Endothelial cell (in vitro differentiated cells): Measurements from ENCODE around the gene DDX28. TPM values are rescaled to one million over a fixed set of nuclear protein-coding genes. Genes with fewer than 3 reads are reported as not detected.
"Not testable (repeated sequence)": the region's sequence is repeated elsewhere in the genome, so short reads cannot be mapped to it uniquely, and the experiment has no call there.

Experiments
- DNase-seq: peaks from one replicate; pipeline ENCODE4 v3.0.0; 2021; ENCODE audit warnings: low spot score
- H3K27ac Mint-ChIP-seq: one replicate; pipeline ENCODE4 v1.8.0; 2021; ENCODE audit warnings: mixed read lengths, inconsistent platforms; ENCODE audit not compliant: unreplicated experiment
- H3K27me3 Mint-ChIP-seq: one replicate; pipeline ENCODE4 v1.8.0; 2021; ENCODE audit warnings: mild to moderate bottlenecking, moderate library complexity, mixed read lengths, inconsistent platforms; ENCODE audit not compliant: unreplicated experiment
- H3K36me3 Mint-ChIP-seq: one replicate; pipeline ENCODE4 v1.8.0; 2021; ENCODE audit warnings: mild to moderate bottlenecking, low read depth, mixed read lengths, inconsistent platforms; ENCODE audit not compliant: unreplicated experiment
- H3K4me1 Mint-ChIP-seq: one replicate; pipeline ENCODE4 v1.8.0; 2021; ENCODE audit warnings: mild to moderate bottlenecking, mixed read lengths, inconsistent platforms; ENCODE audit not compliant: unreplicated experiment
- H3K4me3 Mint-ChIP-seq: one replicate; pipeline ENCODE4 v1.8.0; 2021; ENCODE audit warnings: mild to moderate bottlenecking, mixed read lengths, inconsistent platforms; ENCODE audit not compliant: unreplicated experiment
- H3K9me3 Mint-ChIP-seq: one replicate; pipeline ENCODE4 v1.8.0; 2021; ENCODE audit warnings: mixed read lengths, inconsistent platforms; ENCODE audit not compliant: unreplicated experiment
- total RNA-seq: library from RNA; stranded (reverse); fragmentation: NEBNext Ultra II Directional; extraction: Animal tissue kit (Norgen Biotek cat#: 25700); gene quantifications from one replicate; pipeline ENCODE4 v1.2.1, GENCODE V29; 2021; ENCODE audit not compliant: unreplicated experiment
- TF ChIP-seq, protein P1 (sequence below): fragments of 200-600 bp; sonication (generic); IDR thresholded peaks from one replicate; pipeline ENCODE4 v1.5.0; 2021; ENCODE audit warnings: antibody characterized with exemption; ENCODE audit not compliant: unreplicated experiment

Gene DDX28
- total RNA-seq, 1 donor from 2014 or later = 10.3 TPM

DNA sequence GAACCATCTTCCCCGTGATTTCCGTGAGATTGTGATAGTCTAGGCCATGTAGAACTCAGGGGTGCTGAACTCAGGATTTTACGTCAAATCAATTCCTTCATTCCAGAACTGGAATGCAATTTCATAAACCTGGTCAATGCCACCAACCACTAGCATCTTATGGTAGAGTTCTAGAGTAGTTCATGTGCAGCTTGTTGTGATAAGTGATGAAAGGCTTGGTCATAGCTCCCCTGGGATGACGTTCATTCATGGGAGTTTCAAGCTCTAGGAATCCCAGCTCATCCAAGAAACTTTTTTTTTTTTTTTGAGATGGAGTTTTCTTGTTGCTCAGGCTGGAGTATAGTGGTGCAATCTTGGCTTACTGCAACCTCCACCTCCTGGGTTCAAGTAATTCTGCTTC is 20.0 kb downstream of the DDX28 start:
- no peaks in the 10 kb centered on the region for H3K9me3 Mint-ChIP-seq
- peaks cover 5% of the 10 kb centered on the region for H3K27me3 Mint-ChIP-seq
- no peak for DNase-seq
- no peaks in the 10 kb centered on the region for H3K36me3 Mint-ChIP-seq
- peaks cover 29% of the 10 kb centered on the region for H3K4me1 Mint-ChIP-seq
- no peak overlapping the region for H3K4me3 Mint-ChIP-seq
- no peak overlapping the region for H3K27ac Mint-ChIP-seq
- TF ChIP-seq, protein P1, sequence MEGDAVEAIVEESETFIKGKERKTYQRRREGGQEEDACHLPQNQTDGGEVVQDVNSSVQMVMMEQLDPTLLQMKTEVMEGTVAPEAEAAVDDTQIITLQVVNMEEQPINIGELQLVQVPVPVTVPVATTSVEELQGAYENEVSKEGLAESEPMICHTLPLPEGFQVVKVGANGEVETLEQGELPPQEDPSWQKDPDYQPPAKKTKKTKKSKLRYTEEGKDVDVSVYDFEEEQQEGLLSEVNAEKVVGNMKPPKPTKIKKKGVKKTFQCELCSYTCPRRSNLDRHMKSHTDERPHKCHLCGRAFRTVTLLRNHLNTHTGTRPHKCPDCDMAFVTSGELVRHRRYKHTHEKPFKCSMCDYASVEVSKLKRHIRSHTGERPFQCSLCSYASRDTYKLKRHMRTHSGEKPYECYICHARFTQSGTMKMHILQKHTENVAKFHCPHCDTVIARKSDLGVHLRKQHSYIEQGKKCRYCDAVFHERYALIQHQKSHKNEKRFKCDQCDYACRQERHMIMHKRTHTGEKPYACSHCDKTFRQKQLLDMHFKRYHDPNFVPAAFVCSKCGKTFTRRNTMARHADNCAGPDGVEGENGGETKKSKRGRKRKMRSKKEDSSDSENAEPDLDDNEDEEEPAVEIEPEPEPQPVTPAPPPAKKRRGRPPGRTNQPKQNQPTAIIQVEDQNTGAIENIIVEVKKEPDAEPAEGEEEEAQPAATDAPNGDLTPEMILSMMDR = no peak

DNA sequence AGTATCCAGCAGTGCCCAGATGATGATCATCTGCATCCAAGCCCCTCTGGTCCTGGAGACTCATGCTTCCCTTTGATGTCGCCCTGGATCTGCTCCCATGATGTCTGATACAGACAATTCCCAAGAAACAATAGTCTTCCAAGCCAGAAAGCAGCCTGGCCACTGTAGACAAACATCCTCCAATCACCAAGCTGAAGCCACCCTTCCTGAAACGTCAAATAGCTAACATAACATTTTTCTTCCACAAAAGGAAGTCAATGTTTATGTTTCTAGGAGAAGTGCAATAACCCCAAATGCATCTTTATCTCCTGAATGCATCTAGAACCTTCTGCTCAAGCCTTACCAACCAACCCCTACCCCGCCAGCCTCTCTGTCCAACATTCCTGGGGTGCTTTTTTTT is 22.6 kb downstream of the DDX28 start:
- H3K4me3 Mint-ChIP-seq = peak overlapping the region; percentile 38
- peaks cover 22% of the 10 kb centered on the region for H3K4me1 Mint-ChIP-seq

DNA sequence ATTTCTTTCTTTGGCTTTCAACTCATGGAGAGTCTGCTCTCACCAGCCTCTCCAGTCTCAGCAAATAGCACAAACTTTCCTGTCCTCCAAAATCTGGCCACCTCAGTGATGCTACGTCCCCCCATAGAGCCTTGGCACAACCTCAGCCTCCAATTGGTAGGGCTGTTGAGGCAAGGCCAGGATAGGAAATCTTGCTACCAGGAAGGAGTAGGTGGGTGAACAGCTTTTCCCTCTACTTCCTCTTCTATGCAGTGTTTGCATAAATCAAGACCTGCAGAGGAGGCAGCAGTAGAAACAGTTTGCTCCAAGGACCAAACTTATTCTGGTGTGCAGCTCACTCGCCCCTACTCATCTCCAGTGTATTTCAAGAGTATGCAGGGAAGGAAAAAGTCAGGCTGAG is 23.0 kb downstream of the DDX28 start:
- H3K4me3 Mint-ChIP-seq = no peak overlapping the region
- H3K27me3 Mint-ChIP-seq = peaks cover 5% of the 10 kb centered on the region
- H3K9me3 Mint-ChIP-seq = no peaks in the 10 kb centered on the region
- H3K4me1 Mint-ChIP-seq = peaks cover 19% of the 10 kb centered on the region
- DNase-seq = no peak
- no peaks in the 10 kb centered on the region for H3K36me3 Mint-ChIP-seq
- peak overlapping the region; percentile 45 for H3K27ac Mint-ChIP-seq
- TF ChIP-seq, protein P1 = no peak

More for the DNA sequence above, 22.6 kb downstream of the DDX28 start:
- Mint-ChIP-seq H3K27me3 (peaks cover 5% of the 10 kb centered on the region), H3K9me3 (no peaks in the 10 kb centered on the region), H3K27ac (no peak overlapping the region), H3K36me3 (no peaks in the 10 kb centered on the region)
- TF ChIP-seq, protein P1 = no peak
- no peak for DNase-seq

DNA sequence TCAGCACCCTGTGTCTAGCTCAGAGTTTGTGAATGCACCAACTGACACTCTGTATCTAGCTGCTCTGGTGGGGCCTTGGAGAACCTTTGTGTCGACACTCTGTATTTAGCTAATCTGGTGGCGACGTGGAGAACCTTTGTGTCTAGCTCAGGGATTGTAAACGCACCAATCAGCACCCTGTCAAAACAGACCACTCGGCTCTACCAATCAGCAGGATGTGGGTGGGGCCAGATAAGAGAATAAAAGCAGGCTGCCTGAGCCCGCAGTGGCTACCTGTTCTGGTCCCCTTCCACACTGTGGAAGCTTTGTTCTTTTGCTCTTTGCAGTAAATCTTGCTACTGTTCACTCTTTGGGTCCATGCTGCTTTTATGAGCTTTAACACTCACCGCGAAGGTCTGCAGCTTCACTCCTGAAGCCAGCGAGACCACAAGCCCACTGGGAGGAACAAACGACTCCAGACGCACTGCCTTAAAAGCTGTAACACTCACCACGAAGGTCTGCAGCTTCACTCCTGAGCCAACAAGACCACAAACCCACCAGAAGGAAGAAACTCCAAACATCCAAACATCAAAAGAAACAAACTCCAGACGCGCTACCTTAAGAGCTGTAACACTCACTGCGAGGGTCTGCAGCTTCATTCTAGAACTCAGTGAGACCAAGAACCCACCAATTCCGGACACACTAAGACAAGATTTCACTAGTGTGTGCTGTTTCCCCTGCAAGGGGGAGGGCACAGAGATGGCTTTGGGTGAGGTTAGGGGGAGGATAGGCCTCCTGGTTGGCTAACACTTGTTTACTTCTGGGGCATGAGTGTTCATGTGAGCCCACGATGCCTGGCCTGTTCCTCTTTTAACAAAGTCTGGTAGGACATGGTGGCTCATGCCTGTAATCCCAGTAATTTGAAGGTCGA is 24.0 kb downstream of the DDX28 start, which contains the start of gene DPEP2:
Gene DPEP2, minus strand, starts transcription at position 706 of the 910 bp plus-strand sequence. CDS start 6,272 bp downstream, outside the sequence.
- not testable (repeated sequence) for H3K36me3 Mint-ChIP-seq, H3K27me3 Mint-ChIP-seq, DNase-seq, H3K4me3 Mint-ChIP-seq, H3K9me3 Mint-ChIP-seq
- Mint-ChIP-seq H3K4me1 (peaks cover 19% of the 10 kb centered on the region), H3K27ac (peak within 1 kb of the TSS; percentile 45)

DNA sequence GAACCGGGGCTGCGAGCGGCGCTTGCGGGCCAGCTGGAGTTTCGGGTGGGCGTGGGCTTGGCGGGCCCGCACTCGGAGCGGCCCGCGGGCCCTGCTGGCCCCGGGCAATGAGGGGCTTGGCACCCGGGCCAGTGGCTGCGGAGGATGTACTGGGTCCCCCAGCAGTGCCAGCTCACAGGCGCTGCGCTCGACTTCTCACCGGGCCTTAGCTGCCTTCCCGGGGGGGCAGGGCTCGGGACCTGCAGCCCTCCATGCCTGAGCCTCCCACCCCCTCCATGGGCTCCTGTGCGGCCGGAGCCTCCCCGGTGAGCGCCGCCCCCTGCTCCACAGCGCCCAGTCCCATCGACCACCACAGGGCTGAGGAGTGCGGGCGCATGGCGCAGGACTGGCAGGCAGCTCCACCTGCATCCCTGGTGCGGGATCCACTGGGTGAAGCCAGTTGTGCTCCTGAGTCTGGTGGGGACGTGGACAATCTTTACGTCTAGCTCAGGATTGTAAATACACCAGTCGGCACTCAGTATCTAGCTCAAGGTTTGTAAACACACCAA is 24.7 kb downstream of the DDX28 start:
- not testable (repeated sequence) for H3K4me3 Mint-ChIP-seq, H3K36me3 Mint-ChIP-seq, DNase-seq, H3K27ac Mint-ChIP-seq, H3K27me3 Mint-ChIP-seq, H3K9me3 Mint-ChIP-seq
- H3K4me1 Mint-ChIP-seq = peaks cover 22% of the 10 kb centered on the region

DNA sequence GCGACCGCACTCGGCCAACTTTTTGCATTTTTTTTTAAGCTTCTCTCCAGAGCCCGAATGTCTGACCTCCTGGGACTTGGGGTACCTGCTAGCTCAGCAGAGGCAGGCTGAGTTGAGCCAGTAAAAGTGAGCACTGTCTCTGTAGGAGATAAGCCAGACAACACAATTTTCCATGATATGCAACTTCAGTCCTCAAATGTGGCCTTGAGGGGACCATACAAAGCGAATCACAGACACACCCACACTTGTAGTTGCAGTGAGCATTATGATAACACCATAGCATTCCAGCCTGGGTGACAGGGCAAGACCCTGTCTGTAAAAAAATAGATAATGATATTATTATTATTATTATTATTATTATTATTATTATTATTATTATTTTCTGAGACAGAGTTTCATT is 26.4 kb downstream of the DDX28 start:
- no peak overlapping the region for H3K4me3 Mint-ChIP-seq
- no peaks in the 10 kb centered on the region for H3K36me3 Mint-ChIP-seq
- H3K27me3 Mint-ChIP-seq = peaks cover 8% of the 10 kb centered on the region
- TF ChIP-seq, protein P1 = no peak
- H3K27ac Mint-ChIP-seq = no peak overlapping the region
- H3K9me3 Mint-ChIP-seq = no peaks in the 10 kb centered on the region
- DNase-seq = no peak
- peaks cover 22% of the 10 kb centered on the region for H3K4me1 Mint-ChIP-seq
